NCI-H2196 treated with DMSO at 0.1 percent for 48 hours (cell line): ENCODE results near the gene EPHB1.
A peak's percentile ranks its signal among the peaks of the same experiment; 100 is the strongest.

ENCODE experiments used
- DNase-seq: peaks from one replicate; lab custom pipeline; 2025; ENCODE audit not compliant: unreplicated experiment; lab: John Stamatoyannopoulos, UW

The EPHB1 gene

DNA sequence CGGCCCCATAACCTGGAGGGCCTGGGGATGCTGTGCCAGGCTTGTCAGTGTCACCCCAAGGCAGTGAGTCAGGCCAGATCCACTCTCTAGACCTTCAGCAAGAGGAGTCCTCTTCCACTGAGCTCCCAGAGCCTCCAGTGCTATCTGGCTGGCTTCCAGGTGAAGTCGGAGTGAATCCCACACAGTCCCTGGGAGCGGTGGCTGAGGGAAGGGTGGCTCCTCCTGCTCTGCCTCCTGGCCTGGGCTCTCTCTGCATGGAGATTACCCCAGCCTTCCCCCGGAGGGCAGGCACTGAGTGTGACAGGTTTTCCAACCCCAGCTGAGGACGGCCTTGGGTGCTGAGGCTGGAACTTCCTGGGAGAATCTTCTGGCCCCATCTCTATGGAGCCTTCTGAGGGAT is 82.7 kb downstream of the EPHB1 start:
- DNase-seq, result no peak

DNA sequence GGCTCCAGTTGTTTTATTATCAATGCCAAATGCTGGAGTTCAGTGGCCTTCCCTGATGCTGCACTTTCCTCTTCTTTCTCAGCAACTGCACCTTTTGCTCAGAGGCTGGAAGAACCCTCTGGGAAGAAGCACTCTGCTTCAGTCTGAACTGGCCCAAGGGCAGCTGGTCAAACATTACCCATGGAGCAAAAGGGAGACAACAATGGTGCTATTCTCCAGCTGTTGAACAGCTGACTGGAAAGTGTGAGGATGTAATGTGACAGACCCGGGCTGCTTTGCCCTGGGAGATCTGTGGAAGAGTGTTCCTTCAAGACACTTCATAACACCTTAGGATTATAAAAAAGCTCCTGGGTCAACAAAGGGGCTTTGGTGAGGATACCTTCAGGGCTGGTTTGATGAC is 84.9 kb downstream of the EPHB1 start:
- DNase-seq, result peak; percentile 46

DNA sequence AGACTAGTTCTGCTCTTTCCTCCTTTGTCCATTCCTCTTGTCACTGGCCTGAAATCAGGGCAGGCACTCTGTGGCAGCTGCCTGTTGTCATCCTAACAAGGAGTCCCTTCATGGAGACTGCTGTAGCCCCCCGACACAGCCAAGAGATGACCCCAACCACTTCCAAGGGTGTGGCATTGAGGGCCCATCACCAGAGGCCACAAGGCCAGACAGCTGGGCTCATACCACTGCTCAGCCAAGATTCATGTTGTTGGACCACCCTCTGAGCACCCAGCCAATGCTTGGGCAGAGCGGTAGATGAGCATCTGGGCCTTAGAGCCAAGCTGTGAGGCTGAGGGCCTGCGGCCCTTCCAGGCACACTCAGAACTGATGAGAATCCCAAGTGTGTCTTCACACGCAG is 85.4 kb downstream of the EPHB1 start:
- DNase-seq, result no peak

DNA sequence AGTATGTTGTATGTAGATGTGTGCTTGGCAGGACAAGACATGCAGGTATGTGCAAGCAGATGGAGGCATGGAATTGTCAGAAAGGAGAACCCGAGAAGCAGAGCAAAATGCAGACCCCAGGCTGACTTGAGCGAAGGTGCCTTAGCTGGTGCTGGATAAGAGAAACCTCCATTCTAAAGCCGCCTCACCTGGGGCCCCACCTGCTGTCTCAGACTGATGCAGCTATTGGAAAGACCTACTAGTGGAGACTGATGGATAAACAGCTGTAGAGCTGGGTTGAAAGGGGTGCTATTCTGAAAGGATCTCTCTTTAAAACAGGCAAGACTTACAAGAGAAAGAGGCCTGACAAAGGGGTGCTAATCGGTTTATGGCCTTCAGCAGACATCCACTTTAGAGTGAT is 86.2 kb downstream of the EPHB1 start:
- DNase-seq, result no peak

DNA sequence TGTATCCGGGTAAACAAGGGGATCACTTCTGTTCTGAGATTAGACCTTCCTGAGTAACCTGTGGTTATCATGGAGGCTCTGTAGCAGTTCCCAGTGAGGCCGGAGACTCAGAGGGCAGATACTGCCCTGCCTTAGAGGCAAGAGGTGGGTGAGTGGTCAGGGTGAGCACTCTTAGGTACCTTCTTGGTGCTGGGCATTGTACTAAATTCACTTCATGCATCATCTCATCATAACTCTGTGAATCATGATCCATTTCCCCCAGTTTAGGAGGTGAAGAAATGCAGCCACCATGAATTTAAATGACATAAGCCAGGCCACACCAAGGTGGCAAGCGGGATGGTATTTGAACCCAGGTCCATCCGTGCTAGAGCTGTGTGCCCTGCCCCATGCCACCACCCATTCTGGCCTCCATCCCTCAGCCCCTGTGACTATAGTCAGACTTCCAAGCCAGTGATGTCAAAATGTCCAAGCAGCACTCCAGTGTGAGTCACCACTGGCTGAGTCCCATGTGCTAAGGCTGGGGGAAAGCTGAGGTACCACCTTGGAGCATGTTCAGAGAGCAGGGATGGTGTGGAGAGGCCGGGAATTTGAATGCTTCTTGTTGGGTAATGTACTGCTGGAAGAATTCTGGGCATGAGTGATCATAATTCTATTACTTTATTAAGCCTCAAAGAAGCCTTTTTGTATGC is 88.8 kb downstream of the EPHB1 start:
- no peak for DNase-seq

DNA sequence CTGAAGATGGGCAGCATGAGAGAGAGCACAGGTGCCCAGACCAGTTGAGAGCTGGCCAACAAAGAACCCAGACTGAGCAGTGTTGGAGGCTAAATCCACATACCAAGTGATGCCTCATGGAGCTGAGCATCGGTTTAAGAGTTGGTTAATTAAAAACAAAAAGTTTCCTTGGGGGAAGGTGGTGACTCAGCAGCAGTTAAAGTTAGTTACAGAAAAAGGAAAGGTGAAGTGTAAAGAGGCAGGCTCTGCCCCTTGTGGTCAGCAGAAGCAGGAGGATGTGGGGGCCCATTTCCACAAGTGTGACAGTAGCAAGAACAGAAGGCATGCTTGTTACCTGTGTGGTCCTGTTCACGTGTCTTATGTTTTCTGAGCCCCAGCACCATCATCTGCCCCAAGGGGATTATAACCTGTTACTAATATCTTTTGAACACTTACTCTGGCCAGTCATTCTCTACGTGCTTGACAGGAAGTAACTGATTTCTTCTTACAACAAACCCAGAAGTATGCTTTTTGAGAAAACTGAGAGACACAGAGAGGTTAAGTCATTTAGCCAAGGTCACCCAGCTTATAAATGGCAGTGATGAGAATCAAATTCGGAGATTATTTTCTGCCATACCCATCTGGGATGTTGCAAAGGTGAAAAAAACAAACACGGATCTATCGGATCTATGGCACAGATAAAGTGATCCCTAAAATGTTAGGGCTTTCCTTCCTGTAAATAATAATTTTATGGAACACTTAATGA is 91.0 kb downstream of the EPHB1 start:
- no peak for DNase-seq

DNA sequence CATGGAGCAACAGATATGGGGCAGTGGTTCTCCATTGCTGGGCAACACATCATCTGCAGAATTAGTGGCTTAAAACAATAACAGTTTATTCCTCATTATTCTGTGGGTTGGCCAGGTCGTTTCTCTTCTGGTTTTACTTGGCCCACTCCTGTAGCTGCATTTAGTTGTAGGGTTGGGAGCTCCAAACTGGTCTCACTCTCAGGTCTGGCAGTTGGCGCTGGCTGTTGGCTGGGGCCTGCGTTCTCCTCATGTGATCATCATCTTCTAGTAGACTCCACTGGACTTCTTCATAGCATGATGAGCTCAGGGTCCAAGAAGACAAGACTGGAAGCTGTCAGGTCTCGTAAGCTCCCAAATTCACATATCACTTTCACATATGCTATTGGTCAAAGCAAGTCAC is 91.9 kb downstream of the EPHB1 start:
- no peak for DNase-seq

DNA sequence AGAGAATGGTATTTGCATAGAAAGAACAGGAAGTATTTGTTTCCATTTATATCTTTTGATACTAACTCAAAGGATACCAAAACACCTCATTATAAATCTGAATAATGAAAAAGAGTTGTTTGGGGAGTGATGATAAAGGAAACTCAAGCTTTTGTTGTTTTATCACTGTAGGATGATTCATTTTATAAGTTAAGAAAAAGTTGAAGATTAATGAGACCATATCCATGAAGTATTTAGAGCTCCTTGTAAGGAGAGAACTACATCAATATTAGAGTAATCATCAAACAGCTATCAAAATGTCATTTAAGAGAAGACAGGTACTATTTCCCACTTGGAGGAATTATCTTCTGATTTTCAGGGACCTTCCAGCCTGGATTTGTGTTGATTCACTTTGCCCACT is 92.5 kb downstream of the EPHB1 start:
- no peak for DNase-seq

DNA sequence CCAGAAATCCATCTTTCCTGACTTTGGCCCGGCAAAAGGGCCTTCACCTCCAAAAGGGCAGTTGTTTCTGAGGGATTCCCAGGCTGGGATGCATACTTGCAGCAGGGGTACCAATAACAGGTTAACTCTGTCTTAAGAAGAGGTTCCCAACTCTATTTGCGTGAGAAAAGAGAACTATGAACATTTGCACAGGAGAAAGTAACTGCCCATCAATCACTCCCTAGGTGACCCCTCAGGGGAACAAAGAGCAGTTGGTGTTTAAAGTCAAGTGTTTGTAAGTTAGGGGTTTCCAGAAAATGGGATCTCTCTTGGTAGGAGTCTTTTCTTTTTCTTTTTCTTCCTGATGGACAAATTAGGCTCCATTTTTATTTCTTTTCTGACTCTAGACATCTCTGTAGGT is 97.3 kb downstream of the EPHB1 start:
- no peak for DNase-seq

DNA sequence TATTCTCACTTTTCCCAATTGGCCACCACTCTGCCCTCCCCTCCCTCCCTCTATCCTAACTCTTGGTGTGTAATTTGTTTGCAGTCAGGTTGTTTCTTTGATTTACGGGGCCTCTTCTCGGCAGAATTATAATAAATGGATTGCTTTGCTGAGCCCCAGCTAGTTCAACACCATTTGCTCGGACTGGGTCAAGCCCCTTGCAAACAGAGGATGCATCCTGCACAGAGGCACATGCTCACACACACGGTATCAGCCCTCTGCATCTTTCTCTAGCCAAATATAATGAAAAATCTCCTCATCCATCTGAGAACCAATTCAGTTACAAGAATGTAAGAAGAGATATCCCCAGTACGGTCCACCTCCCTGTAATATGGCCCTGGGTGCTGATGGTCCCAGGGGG is 97.7 kb downstream of the EPHB1 start:
- DNase-seq, result no peak

DNA sequence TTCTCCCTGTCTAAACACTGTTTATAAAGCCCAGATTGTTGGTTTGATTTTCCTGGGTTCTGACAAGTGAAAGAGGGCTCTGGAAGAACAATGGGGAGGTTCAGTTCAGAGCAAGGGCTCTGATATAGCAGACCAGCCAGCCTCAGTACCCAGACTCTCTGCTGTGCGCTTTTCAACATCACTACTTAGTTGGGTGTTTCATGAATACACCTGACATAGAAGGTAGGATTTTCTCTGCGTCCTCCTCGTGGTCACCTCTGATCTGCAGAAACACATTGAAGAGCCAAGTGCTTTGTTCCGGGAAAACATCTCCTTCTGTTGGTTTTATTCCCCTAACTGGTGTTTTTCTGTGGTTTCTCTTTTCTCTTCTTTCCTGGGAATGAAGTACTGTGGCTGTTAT is 99.5 kb downstream of the EPHB1 start:
- DNase-seq, result no peak

DNA sequence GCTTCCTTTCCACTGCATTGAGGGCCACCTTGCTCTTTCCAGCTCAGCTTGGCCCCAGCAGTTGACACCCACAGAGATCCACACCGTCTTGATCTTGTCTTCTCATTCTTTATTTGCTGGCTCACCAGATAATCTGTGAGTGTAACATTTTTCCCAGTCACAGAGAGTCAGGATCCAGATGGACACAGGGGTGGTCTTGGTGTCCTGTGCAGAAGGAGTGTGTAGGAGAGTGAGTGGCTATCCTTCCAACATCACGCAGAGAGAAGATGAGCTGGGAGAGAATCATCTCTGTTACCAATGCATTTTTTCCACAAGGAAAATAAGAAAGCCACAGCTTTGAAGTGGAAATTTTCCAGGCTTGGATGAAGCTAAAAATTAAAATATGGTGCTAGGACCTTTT is 100.1 kb downstream of the EPHB1 start:
- DNase-seq, result no peak

DNA sequence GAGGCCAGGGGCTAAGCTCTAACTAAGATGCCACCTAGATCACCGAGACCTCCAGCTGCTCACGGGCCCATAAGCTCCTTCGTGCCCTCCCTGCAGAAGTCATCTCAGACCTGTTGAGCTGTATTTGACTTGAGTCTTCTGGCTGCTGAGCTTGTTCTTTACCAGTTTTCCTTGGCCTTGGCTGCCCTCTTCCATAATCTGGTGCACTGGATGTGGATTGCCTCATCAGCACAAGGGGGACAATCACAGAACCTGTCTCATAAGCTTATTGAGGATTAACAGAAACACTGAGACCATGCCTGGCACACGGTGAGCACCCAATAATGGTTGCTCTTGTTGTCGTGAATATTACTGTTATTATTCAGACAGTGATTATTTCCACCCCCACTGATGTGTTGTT is 101.1 kb downstream of the EPHB1 start:
- DNase-seq, result no peak

DNA sequence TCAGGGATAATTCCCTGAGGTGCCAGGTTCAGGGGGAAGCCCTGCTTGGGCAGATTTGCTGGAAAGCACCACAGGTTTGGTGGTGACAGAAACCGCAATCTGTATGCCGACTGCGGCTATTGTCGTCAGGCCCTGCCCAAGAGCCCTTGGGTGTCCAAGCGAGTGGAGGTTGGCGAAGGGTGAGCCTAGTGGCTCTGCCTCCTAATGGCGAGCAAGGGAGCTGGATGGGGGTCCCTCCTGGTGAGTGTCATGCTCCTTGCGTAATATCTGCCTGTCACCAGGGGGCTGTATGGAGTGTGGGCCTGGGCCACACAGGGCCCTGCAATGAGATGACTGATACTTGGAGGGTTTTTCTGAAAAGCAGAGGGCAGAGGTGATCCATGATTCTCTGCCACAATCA is 101.6 kb downstream of the EPHB1 start:
- no peak for DNase-seq

DNA sequence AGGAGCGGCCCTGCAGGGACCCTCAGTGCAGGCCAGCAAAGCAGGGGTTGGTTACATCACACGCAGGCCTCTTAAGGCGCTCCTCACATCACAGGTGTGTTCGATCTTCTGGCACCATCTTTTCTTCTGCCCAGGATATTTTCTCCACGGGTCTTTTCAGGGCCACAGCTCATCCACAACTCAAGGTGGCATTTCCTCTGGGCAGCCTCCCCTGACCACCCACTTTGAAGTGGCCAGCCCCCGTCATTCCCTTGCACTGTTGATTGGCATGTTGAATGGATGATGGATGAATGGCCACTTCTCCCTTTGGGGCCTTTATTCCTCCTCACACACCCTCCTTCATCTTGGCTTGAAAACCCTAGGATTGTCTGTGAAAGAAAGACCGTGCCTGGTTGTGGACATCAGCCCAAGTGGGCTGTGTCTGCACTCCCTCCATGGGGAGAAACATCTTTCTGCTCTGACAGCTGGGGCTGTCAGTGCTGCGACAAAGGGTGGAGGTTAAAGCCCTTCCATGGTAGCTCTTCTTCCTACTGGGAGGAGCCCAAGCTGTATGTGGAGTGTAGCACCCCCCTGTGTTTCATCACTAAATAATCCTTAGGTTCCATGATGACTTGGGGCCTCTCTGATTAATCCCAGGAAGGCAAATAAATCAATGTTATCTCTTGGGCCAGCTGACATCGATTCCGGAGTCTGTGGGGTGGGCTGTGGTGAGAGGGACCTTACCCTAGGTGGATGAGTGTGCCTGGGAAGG is 102.5 kb downstream of the EPHB1 start:
- DNase-seq, result no peak

DNA sequence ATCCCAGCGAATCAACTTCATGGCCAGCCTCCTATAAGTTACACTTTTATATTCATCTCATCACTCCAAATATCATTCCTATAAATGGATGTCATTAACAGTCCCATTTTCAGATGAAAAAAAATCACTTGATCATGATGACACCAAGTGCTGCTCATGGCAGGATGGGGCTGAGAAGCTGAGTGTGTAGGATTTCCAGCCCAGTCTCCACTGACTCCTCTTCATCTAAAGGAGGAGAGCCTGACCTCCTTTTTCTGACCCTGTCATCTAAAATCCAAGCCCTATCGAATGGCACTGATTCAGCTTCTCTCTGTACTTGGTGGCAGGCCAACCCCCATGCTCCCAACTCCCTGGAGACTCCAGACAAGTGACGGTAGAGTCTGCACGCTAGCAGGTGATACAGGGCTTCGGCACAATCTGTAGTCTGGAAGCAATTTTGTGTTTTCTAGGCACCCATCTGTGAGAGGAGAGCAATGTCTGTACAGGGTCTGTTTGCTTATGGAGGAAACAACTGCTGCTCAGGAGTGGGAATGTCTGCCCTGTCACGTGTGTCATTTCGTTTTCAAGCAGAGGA is 103.2 kb downstream of the EPHB1 start:
- DNase-seq, result no peak

DNA sequence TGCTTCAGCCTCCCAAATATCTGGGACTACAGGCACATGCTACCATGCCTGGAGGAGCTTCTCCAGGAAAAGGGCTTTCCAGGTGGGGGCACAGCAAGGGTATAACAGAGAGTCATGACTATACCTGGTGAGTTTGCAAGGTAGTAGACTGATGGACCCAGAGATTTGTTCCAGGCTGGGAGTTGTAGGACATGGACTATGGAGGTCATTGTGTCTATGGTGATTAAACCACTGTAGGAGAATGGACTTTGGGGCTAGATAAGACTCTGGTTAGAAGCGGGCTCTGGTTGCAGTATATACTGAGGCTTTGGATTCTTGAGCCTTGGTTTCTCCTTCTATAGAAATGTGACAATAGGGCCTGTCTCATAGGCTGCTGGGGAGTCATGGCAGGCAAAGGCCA is 104.7 kb downstream of the EPHB1 start:
- no peak for DNase-seq

DNA sequence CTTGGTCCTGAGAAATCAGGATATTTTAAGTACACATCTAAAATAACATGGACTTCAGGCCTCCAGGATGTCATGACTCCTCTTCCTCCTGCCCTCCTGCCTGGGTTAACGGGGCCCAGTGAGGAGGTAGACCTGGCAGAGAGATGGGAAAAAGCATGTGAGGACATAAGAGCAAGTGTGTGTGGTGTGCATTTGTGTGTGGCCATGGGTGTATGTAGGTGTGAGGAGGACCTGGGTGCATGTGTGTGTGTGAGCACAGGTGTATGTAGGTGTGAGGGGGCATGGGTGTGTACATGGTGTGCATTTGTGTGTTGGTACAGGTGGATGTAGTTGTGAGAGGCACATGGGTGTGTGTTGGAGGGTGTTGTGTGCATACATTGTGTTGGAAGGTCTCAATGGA is 105.4 kb downstream of the EPHB1 start:
- no peak for DNase-seq

DNA sequence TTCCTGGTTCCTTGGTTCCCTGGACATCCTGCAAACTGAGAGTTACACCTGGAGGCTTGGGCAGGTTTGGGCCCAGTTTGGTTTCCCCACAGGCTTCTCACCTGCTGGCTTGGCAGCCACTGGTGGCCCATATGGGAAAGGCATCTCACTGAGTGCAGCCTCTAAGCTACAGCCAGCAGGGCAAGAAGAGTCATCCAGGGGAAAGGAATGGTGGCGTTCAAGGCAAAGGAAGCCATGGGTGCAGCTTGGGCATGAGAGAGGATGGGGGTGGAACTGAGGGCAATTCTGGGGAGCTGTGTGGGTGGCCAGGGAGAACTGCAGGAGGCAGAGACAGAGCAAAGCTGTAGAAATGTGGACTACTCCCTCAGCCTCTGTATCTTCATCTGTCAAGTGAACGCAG is 106.4 kb downstream of the EPHB1 start:
- DNase-seq, result no peak

DNA sequence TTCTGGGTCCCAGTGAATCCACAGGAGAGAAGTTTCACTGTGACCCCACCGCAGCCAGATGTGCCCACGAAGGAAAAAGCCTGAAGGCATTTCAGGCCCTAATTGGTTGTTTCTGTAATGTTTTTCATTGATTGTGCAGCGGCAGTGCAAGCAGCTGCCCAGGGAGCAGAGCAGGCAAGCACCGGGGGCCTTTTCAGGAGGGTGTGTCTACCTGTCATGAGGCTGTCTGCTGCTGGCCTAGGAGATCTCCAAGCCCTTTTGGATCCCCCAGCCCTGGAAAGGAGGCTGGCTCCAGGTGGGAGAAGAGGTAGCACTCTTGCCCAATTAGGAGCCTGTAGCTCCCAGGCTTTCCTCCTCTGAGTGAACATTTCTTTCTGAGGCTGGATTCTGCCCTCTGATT is 108.8 kb downstream of the EPHB1 start:
- DNase-seq, result no peak

DNA sequence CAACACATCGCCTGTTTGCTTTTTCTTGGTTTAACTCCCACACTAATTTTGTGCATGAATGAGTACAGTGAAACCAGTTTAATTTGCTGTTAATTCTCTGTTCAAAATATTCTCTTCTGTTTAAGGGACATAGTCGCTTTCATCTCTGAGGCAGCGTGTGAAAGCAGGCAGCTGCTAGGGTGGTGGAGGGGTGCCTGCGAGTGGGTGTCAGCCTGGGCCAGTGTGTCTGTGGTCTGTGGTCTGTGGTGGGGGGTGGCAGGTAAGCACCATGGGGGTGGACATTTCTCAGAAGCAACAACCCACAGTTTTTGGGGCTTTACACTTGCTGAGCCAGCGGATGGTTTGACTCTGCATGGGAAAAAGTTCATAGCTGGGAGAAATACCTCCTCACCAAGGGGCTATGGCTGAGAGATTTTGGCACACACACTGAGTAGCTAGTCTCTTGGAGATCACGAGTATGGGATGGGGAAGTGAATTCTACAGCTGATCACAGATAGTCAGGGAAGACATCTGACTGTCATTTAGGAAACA is 109.2 kb downstream of the EPHB1 start:
- no peak for DNase-seq
